Activated CD8-positive, alpha-beta memory T cell treated with anti-CD3 and anti-CD28 coated beads, Interleukin-2, amount 50 U/mL, for 24 hours (primary cell): Measurements from ENCODE around the gene GALNT7.

Experiments used
- DNase-seq: peaks from one replicate; pipeline ENCODE4 v3.0.0-alpha.2; 2020; ENCODE audit errors: extremely low read depth

Gene GALNT7

DNA sequence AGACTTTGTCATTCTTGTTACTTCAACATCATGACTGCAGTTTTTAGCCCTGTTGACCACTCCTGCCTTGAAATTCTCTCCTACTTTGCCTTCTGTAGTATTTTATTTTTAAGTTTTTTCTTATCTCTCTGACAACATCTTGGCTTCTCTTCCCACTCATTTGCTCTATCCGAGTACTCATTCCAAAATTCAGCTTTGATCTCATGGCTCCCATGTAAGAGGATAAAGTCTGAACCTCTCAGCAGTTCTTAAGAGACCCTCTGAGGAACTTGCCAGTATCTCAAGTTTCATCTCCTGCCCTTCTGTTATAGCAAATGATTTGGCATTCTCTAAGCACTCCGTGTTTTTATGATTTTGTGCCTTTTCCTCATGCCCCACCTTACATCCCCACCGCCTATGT is 67.7 kb downstream of the GALNT7 start:
- DNase-seq, result no peak

DNA sequence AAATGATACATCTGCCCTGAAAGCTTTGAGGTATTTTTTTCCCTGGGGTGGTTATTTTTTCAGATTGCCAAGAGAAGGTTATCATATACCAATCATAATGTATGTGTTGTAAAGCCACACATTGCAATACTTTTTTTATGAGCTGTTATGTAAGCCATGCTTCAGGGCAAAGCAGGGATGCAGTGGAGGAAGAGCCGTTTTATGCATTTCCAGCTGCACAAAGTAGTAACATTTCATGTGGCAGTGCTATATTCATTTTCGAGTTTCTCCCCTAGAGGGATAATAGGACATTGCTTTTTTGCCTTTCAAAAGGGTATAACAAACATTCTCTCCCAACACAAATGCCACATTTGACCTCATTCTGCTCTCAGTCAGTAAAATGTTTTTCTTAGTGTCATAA is 68.5 kb downstream of the GALNT7 start:
- DNase-seq, result no peak

GRCh38 chr4:173237762-173238161 is 69.2 kb downstream of the GALNT7 start:
- no peak for DNase-seq

- no peak for DNase-seq
Observed at GRCh38 chr4:173240696-173241095, 72.1 kb downstream of the GALNT7 start.

GRCh38 chr4:173242466-173243250 is 74.0 kb downstream of the GALNT7 start:
- DNase-seq, result no peak

- DNase-seq, result no peak
Observed at GRCh38 chr4:173243321-173243720, 74.7 kb downstream of the GALNT7 start.

DNA sequence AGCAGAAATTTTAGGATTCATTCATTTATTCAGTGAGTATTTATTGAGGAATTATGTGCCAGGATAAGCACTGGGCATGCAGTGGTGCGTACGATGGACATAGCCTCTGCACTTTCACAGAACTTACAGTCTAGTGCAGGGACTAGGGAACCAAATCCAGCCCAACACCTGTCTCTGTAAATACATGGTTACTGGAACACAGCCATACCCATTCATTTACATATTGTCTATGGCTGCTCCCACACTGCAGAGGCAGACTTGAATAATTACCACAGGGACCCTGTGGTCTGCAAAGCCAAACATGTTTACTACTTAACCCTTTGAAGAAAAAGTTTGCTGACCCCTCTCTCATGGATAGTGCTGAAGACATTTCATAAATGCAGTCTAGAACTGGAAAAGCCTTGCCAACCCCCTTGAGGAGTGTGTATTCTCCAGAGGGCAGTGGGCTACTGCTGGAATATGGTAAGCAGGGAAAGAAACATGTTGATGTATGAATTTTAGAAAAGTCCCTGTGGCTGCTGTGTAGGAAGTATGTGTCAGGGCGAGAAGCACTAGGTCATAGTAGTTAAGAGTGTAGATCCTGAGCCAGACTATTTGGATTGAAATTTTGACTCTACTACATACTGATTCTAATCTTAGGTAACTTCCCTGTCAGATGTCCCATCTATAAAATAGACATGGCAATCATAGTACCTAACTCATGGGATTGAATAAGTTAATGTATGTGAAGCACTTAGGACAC is 75.5 kb downstream of the GALNT7 start:
- no peak for DNase-seq

DNA sequence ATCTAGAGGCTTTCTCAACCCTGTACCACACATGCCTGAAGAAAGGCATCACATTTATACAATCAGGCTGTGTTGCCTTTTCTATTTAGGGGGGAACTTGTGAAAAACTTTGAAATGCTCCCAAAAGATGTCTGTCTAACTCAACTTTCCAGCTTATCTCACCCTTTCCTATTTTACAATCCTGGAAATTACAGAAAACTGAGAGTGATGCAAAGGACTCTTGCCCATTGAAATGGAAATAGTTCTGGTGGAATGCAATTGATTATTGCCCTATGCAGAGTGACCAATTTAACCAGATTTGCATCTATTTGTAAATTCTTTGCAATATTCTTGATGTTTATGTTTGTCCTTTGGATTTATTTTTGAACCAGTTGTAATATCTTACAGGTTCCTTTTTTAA is 77.3 kb downstream of the GALNT7 start:
- no peak for DNase-seq

DNA sequence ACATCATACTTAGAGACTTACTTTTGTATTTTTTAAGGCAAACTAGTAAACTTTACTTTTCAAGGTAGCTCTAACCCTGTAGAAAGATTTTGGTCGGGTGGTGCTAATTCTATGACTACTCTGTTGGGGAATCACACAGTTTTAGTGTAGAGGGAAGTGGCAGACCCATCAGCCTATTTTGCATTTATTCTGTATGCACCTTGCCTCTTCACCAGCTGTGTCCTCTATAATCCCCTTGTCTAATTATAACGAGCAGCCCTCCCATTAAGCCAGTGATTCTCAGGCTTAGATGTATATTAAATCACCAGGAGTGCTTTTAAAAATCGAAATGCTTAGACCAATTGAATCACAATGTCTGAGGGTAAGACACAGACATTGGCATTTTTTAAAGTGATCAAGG is 78.1 kb downstream of the GALNT7 start:
- DNase-seq, result no peak

GRCh38 chr4:173247321-173247720 is 78.7 kb downstream of the GALNT7 start:
- no peak for DNase-seq

DNA sequence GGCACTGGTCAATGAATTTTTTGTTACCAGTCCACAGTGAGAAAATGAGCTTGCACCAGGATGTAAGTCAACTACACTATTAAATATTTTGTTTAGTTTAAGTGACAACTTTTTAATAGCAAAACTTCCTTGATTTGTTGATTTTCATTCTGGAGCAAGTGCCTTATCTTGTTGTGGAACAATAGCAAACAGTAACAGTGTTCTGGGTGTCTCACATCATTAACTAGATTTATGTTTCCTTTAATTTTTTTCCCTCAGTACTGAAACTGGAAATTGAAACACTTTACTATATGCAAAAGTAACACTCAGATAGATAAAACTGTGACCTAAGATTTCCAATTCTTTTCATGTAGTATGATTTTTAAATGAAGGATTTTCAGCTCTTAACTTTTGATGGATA is 80.1 kb downstream of the GALNT7 start:
- no peak for DNase-seq

DNA sequence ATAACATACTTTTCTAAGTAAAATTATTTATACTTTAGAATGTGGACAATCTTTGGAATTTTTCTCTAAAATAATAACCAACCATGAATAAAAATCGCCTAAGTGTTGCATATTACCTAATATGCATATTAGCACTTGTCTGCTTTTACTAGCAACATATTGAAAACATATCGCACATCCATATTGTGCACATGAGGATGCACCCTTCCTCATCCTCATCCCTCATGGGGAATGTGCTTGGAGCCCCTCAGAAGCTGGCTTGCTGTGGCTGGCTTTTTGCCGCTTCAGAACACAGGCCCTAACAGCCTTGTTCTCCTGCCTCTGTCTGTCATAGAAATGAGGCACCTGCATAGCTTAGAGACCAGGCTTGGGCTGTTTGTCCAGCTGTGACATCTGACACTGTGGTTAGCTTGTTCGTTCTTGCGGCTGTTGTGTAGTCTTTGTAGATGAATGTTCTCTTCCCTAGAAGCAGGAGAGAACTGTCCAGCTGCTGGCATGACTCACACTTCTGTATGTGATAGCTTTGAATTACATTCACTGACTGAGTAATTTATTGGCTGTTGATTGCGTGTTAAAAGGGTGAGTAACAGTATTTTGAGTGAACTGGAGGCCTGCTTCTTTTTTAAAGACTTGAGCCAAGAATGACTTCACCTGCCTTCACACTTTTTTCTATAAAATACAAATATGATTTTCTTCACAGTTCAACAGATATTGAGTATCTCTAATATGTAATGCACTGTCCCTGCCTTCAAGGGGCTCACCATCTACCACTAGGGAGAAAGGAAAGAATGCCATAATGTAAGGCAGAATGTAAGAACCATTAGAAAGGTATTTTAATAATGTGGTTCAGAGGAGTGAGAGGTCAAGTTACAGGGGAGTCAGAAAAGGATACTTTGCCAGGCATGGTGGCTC is 83.7 kb downstream of the GALNT7 start:
- DNase-seq, result no peak

GRCh38 chr4:173253561-173253960 is 85.0 kb downstream of the GALNT7 start:
- DNase-seq, result no peak

- DNase-seq, result no peak
Observed at GRCh38 chr4:173254646-173255045, 86.0 kb downstream of the GALNT7 start.

GRCh38 chr4:173256825-173257224 is 88.2 kb downstream of the GALNT7 start:
- DNase-seq, result no peak

DNA sequence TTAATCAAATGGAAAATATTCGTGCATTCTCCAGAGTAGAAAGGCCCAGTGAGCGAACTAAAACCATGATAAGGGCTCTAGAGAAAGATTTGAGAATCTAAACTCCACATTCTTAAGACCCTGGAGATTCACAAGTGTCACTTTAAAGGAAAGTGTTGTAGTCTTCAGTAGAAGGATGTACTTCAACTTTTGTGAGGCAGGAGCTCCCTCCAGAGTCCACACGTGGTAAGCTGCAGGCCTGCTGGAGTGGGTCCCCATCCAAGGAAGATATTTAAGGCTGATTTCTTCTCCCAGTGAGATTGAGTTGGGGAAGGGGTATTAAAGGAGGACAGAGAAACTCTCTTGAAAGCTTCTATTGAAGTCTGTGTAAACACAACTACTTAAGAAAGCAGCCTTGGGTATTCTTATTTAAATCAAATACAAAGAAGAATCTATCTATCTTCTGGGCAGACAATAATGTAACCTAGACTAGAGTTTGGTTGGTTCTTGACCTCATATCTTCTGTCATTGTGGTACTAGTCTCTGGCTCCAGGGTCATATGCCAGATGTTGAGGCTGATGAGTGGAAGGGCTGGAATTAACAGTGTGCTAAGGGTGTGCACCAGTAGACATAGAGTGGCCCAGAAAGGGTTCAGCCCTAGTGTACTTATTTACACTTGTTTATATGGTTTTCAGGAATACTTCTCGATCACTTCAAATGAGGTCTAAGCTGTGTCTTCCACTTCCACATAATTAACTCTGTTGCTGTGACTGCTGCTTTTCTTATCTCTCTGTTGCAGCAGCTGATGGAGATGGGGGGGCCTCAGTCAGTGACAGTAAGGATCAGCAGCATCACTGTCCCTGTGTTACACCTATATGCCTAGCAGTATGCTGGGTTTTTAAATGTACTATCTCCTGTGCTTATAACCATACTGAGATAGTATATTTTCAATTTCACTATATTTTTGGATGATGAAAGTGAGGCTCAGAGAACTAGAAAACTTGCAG is 89.4 kb downstream of the GALNT7 start:
- DNase-seq, result peak; percentile 13

DNA sequence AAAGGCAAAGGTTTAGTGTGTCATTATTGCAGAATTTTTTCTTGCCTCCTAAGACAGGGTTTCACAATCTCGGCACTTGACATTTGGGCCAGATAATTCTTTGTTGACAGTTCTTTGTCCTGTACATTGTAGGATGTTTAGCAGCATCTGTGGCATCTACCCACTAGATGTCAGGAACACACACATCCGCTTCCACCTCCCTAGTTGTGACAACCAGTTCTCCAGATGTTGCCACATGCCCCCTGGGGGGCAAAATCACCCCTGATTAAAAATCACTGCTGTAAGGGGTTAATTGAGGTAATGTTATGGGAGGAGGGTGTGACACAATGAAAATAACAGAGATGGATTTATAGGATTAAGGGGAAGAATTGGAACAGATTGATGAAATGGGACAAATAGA is 90.3 kb downstream of the GALNT7 start:
- no peak for DNase-seq

DNA sequence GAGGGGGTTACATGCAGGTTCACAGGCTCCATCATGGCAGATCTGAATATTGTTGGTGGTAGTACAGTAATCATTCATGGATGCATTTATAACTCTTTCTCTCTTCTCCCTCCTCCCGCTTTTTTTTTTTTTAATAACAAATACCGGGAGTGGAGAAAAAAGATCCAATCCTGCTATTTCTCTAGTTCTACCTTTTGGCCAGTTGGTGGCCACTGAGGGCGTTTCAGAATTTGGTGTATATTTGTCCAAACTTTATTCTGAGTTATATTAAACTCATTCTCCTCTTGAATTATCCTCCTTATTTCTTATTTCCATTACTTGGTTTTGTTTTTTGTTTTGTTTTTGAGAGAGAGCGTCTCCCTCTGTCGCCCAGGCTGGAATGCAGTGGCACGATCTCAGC is 90.7 kb downstream of the GALNT7 start:
- no peak for DNase-seq

- DNase-seq, result no peak
Observed at GRCh38 chr4:173261052-173261451, 92.4 kb downstream of the GALNT7 start.

- no peak for DNase-seq
Observed at GRCh38 chr4:173262375-173262774, 93.8 kb downstream of the GALNT7 start.

DNA sequence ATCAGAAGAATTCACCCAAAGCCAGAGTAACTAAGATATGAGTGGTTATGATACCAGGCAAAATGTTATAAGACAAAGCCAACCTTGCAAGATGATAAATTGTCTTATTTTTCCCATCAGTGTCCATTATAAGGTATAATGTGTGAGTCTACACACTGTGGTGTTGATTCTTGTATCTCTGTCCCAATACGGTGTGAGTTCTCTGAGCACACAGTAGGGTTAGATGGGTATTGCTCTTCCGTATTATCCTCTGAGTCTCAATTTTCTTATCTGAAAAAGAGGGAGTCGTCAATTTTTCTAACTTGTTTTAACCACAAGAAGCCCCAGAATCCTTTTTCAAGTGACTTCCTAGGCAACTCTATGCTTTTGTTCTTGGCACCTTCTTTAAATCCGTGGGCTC is 95.6 kb downstream of the GALNT7 start:
- DNase-seq, result no peak
